Coronary artery (tissue), 2 donors: Measurements from ENCODE around the gene PTGES2.

Experiments
- DNase-seq: peaks from one replicate; pipeline ENCODE4 v3.0.0-alpha.2; 2017; ENCODE audit warnings: low spot score
- H3K27ac ChIP-seq, 2 donors: fragments of 200-600 bp; sonication (generic); one replicate each; pipeline ENCODE4 v1.5.1; 2016 to 2019
- H3K4me3 ChIP-seq: fragments of 200-600 bp; sonication (generic); 2 replicates; pipeline ENCODE4 v1.5.1; 2016; ENCODE audit warnings: mild to moderate bottlenecking, moderate library complexity
- CTCF ChIP-seq: fragments of 200-600 bp; sonication (generic); IDR thresholded peaks from one replicate; pipeline ENCODE4 v1.5.1; 2019; ENCODE audit warnings: antibody characterized with exemption

The PTGES2 gene

GRCh38 chr9:128127568-128127989 is at the start of gene PTGES2:
Gene PTGES2 (minus strand): TSS chr9:128127729. CDS start chr9:128127717, 12 bp downstream.
- no peak for TF ChIP-seq CTCF
- peak within 1 kb of the TSS; percentile 89 to 96 for H3K27ac ChIP-seq
- peak within 1 kb of the TSS; percentile 100 for H3K4me3 ChIP-seq
- DNase-seq: peak; percentile 86

- no peak for TF ChIP-seq CTCF
- Histone ChIP-seq H3K4me3 (no peak overlapping the region), H3K27ac (no peak overlapping the region)
- no peak for DNase-seq
Observed at GRCh38 chr9:128175726-128176125, 48.2 kb upstream of the PTGES2 start.

GRCh38 chr9:128175102-128175563 is 47.6 kb upstream of the PTGES2 start:
- Histone ChIP-seq H3K27ac (no peak overlapping the region), H3K4me3 (no peak overlapping the region)
- no peak for DNase-seq
- TF ChIP-seq CTCF: no peak

GRCh38 chr9:128174062-128174461 is 46.5 kb upstream of the PTGES2 start:
- no peak for DNase-seq
- no peak for TF ChIP-seq CTCF

GRCh38 chr9:128169925-128170324 is 42.4 kb upstream of the PTGES2 start:
- H3K27ac ChIP-seq: no peak overlapping the region
- no peak for TF ChIP-seq CTCF
- no peak overlapping the region for H3K4me3 ChIP-seq
- no peak for DNase-seq

More at GRCh38 chr9:128174062-128174461, 46.5 kb upstream of the PTGES2 start:
- Histone ChIP-seq H3K4me3 (no peak overlapping the region), H3K27ac (no peak overlapping the region)

- DNase-seq: no peak
- no peak for TF ChIP-seq CTCF
- no peak overlapping the region for H3K4me3 ChIP-seq
- H3K27ac ChIP-seq: no peak overlapping the region
Observed at GRCh38 chr9:128169492-128169891, 42.0 kb upstream of the PTGES2 start.

- DNase-seq: no peak
- TF ChIP-seq CTCF: no peak
- no peak overlapping the region for H3K27ac ChIP-seq
Observed at GRCh38 chr9:128168731-128169308, 41.3 kb upstream of the PTGES2 start.

More at GRCh38 chr9:128168731-128169308, 41.3 kb upstream of the PTGES2 start:
- H3K4me3 ChIP-seq: no peak overlapping the region
